H9 (cell line): ENCODE measurements around the gene ADORA2B. TPM values are rescaled to one million over a fixed set of nuclear protein-coding genes. Genes with fewer than 3 reads are reported as not detected.

Experiments used
- DNase-seq: peaks from one replicate; pipeline ENCODE4 v3.0.0-alpha.2; 2017
- H2AFZ ChIP-seq: one replicate; pipeline ENCODE4 v1.6.1; 2013; ENCODE audit warnings: mild to moderate bottlenecking, low read length, control low read depth, moderate library complexity
- H2AK5ac ChIP-seq: 2 replicates; pipeline ENCODE4 v1.6.1; 2013; ENCODE audit warnings: low read length, control low read depth, mixed read lengths; ENCODE audit not compliant: insufficient read length
- H2BK120ac ChIP-seq: one replicate; pipeline ENCODE4 v1.6.1; 2013; ENCODE audit warnings: low read depth, mild to moderate bottlenecking, low read length, control low read depth, inconsistent platforms; ENCODE audit not compliant: poor library complexity, severe bottlenecking
- H2BK12ac ChIP-seq: 2 replicates; pipeline ENCODE4 v1.6.1; 2013; ENCODE audit warnings: low read length, control low read depth, mixed read lengths, low read depth; ENCODE audit not compliant: insufficient read length
- H2BK15ac ChIP-seq: 2 replicates; pipeline ENCODE4 v1.6.1; 2013; ENCODE audit warnings: low read depth, low read length, control low read depth
- H2BK20ac ChIP-seq: one replicate; pipeline ENCODE4 v1.6.1; 2013; ENCODE audit warnings: low read depth, mild to moderate bottlenecking, low read length, control low read depth, inconsistent platforms; ENCODE audit not compliant: poor library complexity, severe bottlenecking
- H2BK5ac ChIP-seq: 2 replicates; pipeline ENCODE4 v1.6.1; 2013; ENCODE audit warnings: low read length, control low read depth, mixed read lengths; ENCODE audit not compliant: insufficient read length
- H3K14ac ChIP-seq: 2 replicates; pipeline ENCODE4 v1.6.1; 2013; ENCODE audit warnings: low read length, control low read depth; ENCODE audit not compliant: insufficient read depth
- H3K18ac ChIP-seq: 2 replicates; pipeline ENCODE4 v1.6.1; 2013; ENCODE audit warnings: low read depth, mild to moderate bottlenecking, mixed read lengths, low read length, control low read depth; ENCODE audit not compliant: insufficient read length
- H3K23ac ChIP-seq: 2 replicates; pipeline ENCODE4 v1.6.1; 2013; ENCODE audit warnings: low read length, control low read depth, mixed read lengths, low read depth; ENCODE audit not compliant: insufficient read length
- H3K23me2 ChIP-seq: 2 replicates; pipeline ENCODE4 v1.6.1; 2013; ENCODE audit warnings: low read depth, mild to moderate bottlenecking, mixed read lengths, low read length, control low read depth; ENCODE audit not compliant: insufficient read length, poor library complexity, severe bottlenecking
- H3K27ac ChIP-seq: 2 replicates; pipeline ENCODE4 v1.5.1; 2013; ENCODE audit warnings: low read length, control low read depth, mixed read lengths, low read depth; ENCODE audit not compliant: insufficient read length
- H3K27me3 ChIP-seq: 2 replicates; pipeline ENCODE4 v1.6.1; 2013; ENCODE audit warnings: low read length, control low read depth, inconsistent platforms; ENCODE audit not compliant: insufficient read depth
- H3K4ac ChIP-seq: 2 replicates; pipeline ENCODE4 v1.6.1; 2013; ENCODE audit warnings: low read depth, mild to moderate bottlenecking, control low read depth, inconsistent platforms, low read length, moderate library complexity
- H3K4me1 ChIP-seq: 2 replicates; pipeline ENCODE4 v1.6.1; 2013; ENCODE audit warnings: low read length, control low read depth, inconsistent platforms; ENCODE audit not compliant: insufficient read depth
- H3K4me2 ChIP-seq: 2 replicates; pipeline ENCODE4 v1.6.1; 2013; ENCODE audit warnings: low read length, control low read depth, mixed read lengths; ENCODE audit not compliant: insufficient read length, insufficient read depth
- H3K56ac ChIP-seq: 2 replicates; pipeline ENCODE4 v1.6.1; 2013; ENCODE audit warnings: low read depth, mild to moderate bottlenecking, mixed read lengths, low read length, control low read depth; ENCODE audit not compliant: insufficient read length
- H3K79me1 ChIP-seq: 2 replicates; pipeline ENCODE4 v1.6.1; 2013; ENCODE audit warnings: low read depth, mild to moderate bottlenecking, moderate library complexity, low read length, control low read depth, inconsistent platforms; ENCODE audit not compliant: insufficient read depth, poor library complexity, severe bottlenecking
- H3K79me2 ChIP-seq: 2 replicates; pipeline ENCODE4 v1.6.1; 2013; ENCODE audit warnings: low read length, control low read depth, inconsistent platforms; ENCODE audit not compliant: insufficient read depth
- H3K9ac ChIP-seq: 2 replicates; pipeline ENCODE4 v1.6.1; 2013; ENCODE audit warnings: low read length, control low read depth, mixed read lengths; ENCODE audit not compliant: insufficient read length; ENCODE audit errors: extremely low read depth
- H3K9me3 ChIP-seq: one replicate; pipeline ENCODE4 v1.6.1; 2013; ENCODE audit warnings: low read depth, low read length, inconsistent platforms; ENCODE audit not compliant: control insufficient read depth
- H3T11ph ChIP-seq: one replicate; pipeline ENCODE4 v1.6.1; 2013; ENCODE audit warnings: mild to moderate bottlenecking, low read length, control low read depth, inconsistent platforms
- H4K20me1 ChIP-seq: one replicate; pipeline ENCODE4 v1.6.1; 2013; ENCODE audit not compliant: control insufficient read depth, insufficient read length, insufficient read depth
- H4K5ac ChIP-seq: 2 replicates; pipeline ENCODE4 v1.6.1; 2013; ENCODE audit warnings: low read depth, mild to moderate bottlenecking, mixed read lengths, low read length, control low read depth; ENCODE audit not compliant: insufficient read length
- H4K8ac ChIP-seq: replicated peaks from 2 replicates; pipeline ENCODE4 v1.6.1; 2013; ENCODE audit warnings: low read length, control low read depth, mixed read lengths, low read depth; ENCODE audit not compliant: insufficient read length
- H4K91ac ChIP-seq: 2 replicates; pipeline ENCODE4 v1.6.1; 2013; ENCODE audit warnings: low read depth, mild to moderate bottlenecking, moderate library complexity, mixed read lengths, low read length, control low read depth; ENCODE audit not compliant: insufficient read length
- H3K27ac Mint-ChIP-seq, 3 experiments: 2 replicates in 2 of 3; 3 replicates in 1 of 3; pipeline ENCODE4 v1.8.0; 2020 to 2021; ENCODE audit warnings: mixed read lengths in 3 of 3, mild to moderate bottlenecking in 1 of 3, moderate library complexity in 1 of 3
- H3K27me3 Mint-ChIP-seq: 2 replicates; pipeline ENCODE4 v1.8.0; 2021; ENCODE audit warnings: low read depth, mild to moderate bottlenecking, moderate library complexity, mixed read lengths
- H3K36me3 Mint-ChIP-seq, 3 experiments: 2 replicates in 2 of 3; 3 replicates in 1 of 3; pipeline ENCODE4 v1.8.0; 2020 to 2021; ENCODE audit warnings: low read depth in 3 of 3, mixed read lengths in 3 of 3; ENCODE audit not compliant: insufficient read depth in 1 of 3
- H3K4me1 Mint-ChIP-seq, 2 experiments: 2 replicates each; pipeline ENCODE4 v1.8.0; 2020; ENCODE audit warnings: mixed read lengths in 2 of 2
- H3K4me3 Mint-ChIP-seq, 2 experiments: 2 replicates in 1 of 2; 3 replicates in 1 of 2; pipeline ENCODE4 v1.8.0; 2020 to 2021; ENCODE audit warnings: mild to moderate bottlenecking in 2 of 2, mixed read lengths in 2 of 2, moderate library complexity in 1 of 2
- H3K9me3 Mint-ChIP-seq, 2 experiments: 2 replicates in 1 of 2; 3 replicates in 1 of 2; pipeline ENCODE4 v1.8.0; 2020; ENCODE audit warnings: mild to moderate bottlenecking in 2 of 2, mixed read lengths in 2 of 2, moderate library complexity in 1 of 2
- WGBS: extraction: QIAGEN DNeasy Blood & Tissue Kit; methylation state at CpG from one replicate; pipeline ENCODE4 v1.1.7; 2013; ENCODE audit warnings: missing lambda C conversion rate, low lambda C conversion rate, mixed read lengths; ENCODE audit not compliant: insufficient read length; ENCODE audit errors: extremely low coverage; 5-methylcytosine and 5-hydroxymethylcytosine counted together
- total RNA-seq: library from RNA; stranded (reverse); gene quantifications from 2 replicates; pipeline ENCODE4 v1.2.1, GENCODE V29; 2021
- TF ChIP-seq, protein P1 (sequence below): fragments of 200-600 bp; sonication (generic); conservative IDR thresholded peaks from 3 replicates; pipeline ENCODE4 v1.8.0; 2021; ENCODE audit warnings: antibody characterized with exemption, mild to moderate bottlenecking

ADORA2B gene
- total RNA-seq, 1 experiment from 2014 or later = 3.1 TPM

DNA sequence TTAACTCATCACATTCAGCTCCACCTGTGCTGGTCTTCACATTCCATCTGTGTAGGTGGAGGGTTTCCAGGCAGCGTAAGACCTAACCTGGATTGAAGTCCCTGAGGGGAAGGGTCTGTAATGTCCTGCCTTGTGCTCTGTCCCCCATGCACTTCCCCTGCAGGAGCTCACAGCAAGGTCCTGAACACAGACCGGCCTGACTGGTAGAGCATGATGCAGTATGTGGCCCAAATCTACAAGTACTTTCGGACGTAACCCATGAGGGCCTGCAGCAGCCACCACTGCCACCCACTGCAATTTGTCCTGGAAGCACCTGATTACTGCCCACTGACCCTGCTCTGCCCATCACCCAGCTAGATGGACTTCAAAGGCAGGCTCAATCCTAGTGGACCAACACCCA, 36.6 kb upstream of the ADORA2B start:
- no peak overlapping the region; a peak in 1 of 7 replicates for H3K27ac Mint-ChIP-seq
- no peak overlapping the region for H2BK20ac ChIP-seq
- H2BK15ac ChIP-seq = no peak overlapping the region
- no peaks in the 10 kb centered on the region for H3K4me1 ChIP-seq
- no peak overlapping the region for H2BK12ac ChIP-seq
- no peak for DNase-seq
- H2AFZ ChIP-seq = no peak overlapping the region
- no peak overlapping the region for H4K91ac ChIP-seq
- no peak overlapping the region for H3K4ac ChIP-seq
- H3K79me2 ChIP-seq = no peaks in the 10 kb centered on the region
- no peak overlapping the region for H3K9ac ChIP-seq
- TF ChIP-seq, protein P1, sequence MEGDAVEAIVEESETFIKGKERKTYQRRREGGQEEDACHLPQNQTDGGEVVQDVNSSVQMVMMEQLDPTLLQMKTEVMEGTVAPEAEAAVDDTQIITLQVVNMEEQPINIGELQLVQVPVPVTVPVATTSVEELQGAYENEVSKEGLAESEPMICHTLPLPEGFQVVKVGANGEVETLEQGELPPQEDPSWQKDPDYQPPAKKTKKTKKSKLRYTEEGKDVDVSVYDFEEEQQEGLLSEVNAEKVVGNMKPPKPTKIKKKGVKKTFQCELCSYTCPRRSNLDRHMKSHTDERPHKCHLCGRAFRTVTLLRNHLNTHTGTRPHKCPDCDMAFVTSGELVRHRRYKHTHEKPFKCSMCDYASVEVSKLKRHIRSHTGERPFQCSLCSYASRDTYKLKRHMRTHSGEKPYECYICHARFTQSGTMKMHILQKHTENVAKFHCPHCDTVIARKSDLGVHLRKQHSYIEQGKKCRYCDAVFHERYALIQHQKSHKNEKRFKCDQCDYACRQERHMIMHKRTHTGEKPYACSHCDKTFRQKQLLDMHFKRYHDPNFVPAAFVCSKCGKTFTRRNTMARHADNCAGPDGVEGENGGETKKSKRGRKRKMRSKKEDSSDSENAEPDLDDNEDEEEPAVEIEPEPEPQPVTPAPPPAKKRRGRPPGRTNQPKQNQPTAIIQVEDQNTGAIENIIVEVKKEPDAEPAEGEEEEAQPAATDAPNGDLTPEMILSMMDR = no peak
- H3K4me1 Mint-ChIP-seq = peaks cover 14 to 17% of the 10 kb centered on the region in 2 experiments
- H3K27me3 Mint-ChIP-seq = no peaks in the 10 kb centered on the region
- H3K14ac ChIP-seq = no peak overlapping the region
- no peaks in the 10 kb centered on the region for H3K9me3 Mint-ChIP-seq
- no CpG with 5 or more reads among the region's 4 CpGs for WGBS
- no peak overlapping the region for H3K23ac ChIP-seq
- H3K27ac ChIP-seq = no peak overlapping the region
- no peak overlapping the region for H3K18ac ChIP-seq
- no peaks in the 10 kb centered on the region for H3K9me3 ChIP-seq
- no peaks in the 10 kb centered on the region for H3K23me2 ChIP-seq
- H3K4me3 Mint-ChIP-seq = no peak overlapping the region
- H3K79me1 ChIP-seq = no peaks in the 10 kb centered on the region
- H2BK120ac ChIP-seq = no peak overlapping the region
- no peak overlapping the region for H4K8ac ChIP-seq
- H3K36me3 Mint-ChIP-seq = no peaks in the 10 kb centered on the region
- H2AK5ac ChIP-seq = no peak overlapping the region
- H4K5ac ChIP-seq = no peak overlapping the region
- no peak overlapping the region for H2BK5ac ChIP-seq
- no peak overlapping the region for H3K4me2 ChIP-seq
- H3K27me3 ChIP-seq = no peaks in the 10 kb centered on the region
- no peaks in the 10 kb centered on the region for H4K20me1 ChIP-seq
- no peak overlapping the region for H3T11ph ChIP-seq
- no peak overlapping the region for H3K56ac ChIP-seq
